ENCODE measurements around the gene HOXD10. TPM values are rescaled to one million over a fixed set of nuclear protein-coding genes. Genes with fewer than 3 reads are reported as not detected.

Gene HOXD10
- total RNA-seq, 2 experiments from 2014 or later: not detected

DNA sequence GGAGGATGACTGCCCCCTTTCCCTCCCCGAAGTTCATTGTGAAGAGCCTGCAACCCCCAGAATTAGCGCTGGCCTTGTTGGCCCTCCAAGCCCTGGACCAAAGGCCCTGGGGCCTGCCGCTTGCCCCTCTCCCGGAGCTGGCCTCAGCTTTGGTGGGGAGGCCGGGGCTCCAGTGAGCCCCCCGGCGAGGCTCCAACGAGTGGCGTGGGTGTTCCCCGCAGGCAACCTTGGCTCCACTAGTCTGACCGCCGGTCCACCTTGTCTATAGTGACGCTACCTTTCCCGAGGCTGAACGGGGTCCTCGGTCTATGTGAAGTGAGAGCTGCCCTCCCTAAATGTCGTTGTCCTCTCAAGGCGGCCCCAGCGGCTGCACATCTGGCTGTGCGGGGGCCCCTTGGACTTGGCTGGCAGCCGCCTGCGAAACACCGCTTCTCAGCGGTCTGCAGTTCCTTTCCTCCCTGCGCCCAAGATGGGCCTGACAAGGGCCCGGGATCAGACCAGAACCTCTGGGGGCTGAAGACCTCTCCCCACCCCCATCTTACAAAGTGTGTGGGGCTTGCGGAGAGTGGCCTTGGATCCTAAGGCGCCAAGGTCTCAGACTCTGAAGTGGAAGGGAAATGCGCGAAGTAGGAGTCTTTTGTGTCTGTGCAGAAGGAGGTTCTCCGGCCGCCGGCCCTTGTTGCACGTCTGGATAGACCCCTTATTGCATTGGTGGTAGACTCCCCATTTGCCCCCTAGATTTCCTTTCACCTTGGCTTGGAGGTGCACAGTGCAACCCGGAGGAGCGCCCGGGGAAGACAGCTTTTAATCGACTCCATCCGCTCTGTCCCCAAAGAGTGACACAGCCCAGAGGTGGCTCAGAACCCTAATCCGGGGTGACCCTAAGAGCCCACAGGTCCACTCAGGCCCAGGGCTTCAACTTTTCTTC is 3.9 kb upstream of the HOXD10 start:
- H3K9me3 ChIP-seq (ENCODE audit: control insufficient read depth in 1 of 2, insufficient read depth in 1 of 2, low read length in 2 of 2): peaks cover 13 to 68% of the 10 kb centered on the region in 2 experiments
- Mint-ChIP-seq H3K27me3 (peaks cover 94% of the 10 kb centered on the region), H3K4me3 (peak overlapping the region; percentile 7), H3K27ac (no peak overlapping the region), H3K36me3 (ENCODE audit: low read depth) (peaks cover 11% of the 10 kb centered on the region), H3K4me1 (ENCODE audit: low read depth) (peaks cover 11% of the 10 kb centered on the region), H3K9me3 (no peaks in the 10 kb centered on the region)
- no peak overlapping the region for H3K27ac ChIP-seq (ENCODE audit: low read depth in 1 of 2, low read length in 2 of 2)
- H3K4me1 ChIP-seq (ENCODE audit: insufficient read depth, low read length): peaks cover 12% of the 10 kb centered on the region
- CTCF ChIA-PET: interaction anchor here (1.7 kb wide), 1 partner anchor 14 kb away, joined by 4 read pairs; no protein-coding TSS in a partner anchor
- no peaks in the 10 kb centered on the region for H3K36me3 ChIP-seq (ENCODE audit: insufficient read depth, low read length)
- POLR2A ChIA-PET: no interaction called here
- intact Hi-C loops (cut with DNase I, micrococcal nuclease): loop anchor here in 1 of 2 experiments (5.0 kb wide), 1 partner anchor 35 kb away; no protein-coding TSS in a partner anchor
- H3K4me3 ChIP-seq (ENCODE audit: low read length): no peak overlapping the region
- DNase-seq (no peak), ATAC-seq (ENCODE audit: poor library complexity) (no peak)
- peaks cover 92 to 97% of the 10 kb centered on the region in 2 experiments for H3K27me3 ChIP-seq (ENCODE audit: control insufficient read depth in 1 of 2, insufficient read depth in 2 of 2, low read length in 2 of 2)
- TF ChIP-seq, protein P1, sequence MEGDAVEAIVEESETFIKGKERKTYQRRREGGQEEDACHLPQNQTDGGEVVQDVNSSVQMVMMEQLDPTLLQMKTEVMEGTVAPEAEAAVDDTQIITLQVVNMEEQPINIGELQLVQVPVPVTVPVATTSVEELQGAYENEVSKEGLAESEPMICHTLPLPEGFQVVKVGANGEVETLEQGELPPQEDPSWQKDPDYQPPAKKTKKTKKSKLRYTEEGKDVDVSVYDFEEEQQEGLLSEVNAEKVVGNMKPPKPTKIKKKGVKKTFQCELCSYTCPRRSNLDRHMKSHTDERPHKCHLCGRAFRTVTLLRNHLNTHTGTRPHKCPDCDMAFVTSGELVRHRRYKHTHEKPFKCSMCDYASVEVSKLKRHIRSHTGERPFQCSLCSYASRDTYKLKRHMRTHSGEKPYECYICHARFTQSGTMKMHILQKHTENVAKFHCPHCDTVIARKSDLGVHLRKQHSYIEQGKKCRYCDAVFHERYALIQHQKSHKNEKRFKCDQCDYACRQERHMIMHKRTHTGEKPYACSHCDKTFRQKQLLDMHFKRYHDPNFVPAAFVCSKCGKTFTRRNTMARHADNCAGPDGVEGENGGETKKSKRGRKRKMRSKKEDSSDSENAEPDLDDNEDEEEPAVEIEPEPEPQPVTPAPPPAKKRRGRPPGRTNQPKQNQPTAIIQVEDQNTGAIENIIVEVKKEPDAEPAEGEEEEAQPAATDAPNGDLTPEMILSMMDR (IDR thresholded peaks at IDR 0.05): no peak

DNA sequence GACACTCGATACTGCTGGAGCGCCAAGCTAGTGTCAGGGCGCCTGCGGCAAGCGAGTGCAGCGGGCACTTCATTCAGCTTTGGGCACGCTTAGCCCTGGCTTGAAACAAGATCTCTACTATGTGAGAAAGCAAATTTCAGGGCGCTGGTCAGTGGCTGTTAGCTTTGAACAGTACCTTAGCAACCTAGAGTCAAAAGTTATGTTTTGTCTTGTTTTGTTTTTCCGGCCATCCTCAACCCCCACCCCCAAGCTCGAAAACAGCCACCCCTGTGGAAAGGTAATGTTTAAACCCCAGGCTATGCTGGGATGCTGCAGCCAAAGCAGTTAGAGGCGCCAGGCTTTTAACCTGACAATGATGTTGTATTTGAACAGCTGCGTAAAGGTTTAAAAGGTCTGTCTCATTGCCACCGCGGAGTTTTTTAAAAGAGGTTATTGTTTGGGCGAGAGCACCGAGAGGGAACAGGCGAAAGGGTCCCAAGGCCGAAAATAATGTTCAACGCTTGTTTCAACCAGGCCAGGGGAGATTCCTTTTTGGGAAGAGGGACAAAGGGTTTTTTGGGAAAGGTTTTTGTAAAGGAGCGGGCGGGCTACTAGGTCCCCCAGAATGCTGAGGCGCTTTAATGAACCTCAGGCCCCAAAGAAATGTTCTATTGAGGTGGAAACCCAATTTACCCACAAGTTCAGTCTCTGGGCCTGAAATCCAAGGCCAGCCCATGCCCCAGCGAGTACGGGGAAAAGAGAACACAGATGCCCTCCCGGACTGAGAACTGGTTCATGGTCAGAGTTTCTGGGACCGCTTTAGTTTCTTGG is 2.3 kb upstream of the HOXD10 start:
- no peak for ATAC-seq (ENCODE audit: poor library complexity)
- Histone ChIP-seq H3K9me3 (ENCODE audit: control insufficient read depth in 1 of 2, insufficient read depth in 1 of 2, low read length in 2 of 2) (peaks cover 13 to 73% of the 10 kb centered on the region in 2 experiments), H3K36me3 (ENCODE audit: insufficient read depth, low read length) (no peaks in the 10 kb centered on the region), H3K27ac (ENCODE audit: low read depth in 1 of 2, low read length in 2 of 2) (no peak overlapping the region), H3K27me3 (ENCODE audit: control insufficient read depth in 1 of 2, insufficient read depth in 2 of 2, low read length in 2 of 2) (peaks cover 99% of the 10 kb centered on the region in 2 experiments), H3K4me3 (ENCODE audit: low read length) (no peak overlapping the region), H3K4me1 (ENCODE audit: insufficient read depth, low read length) (peaks cover 7% of the 10 kb centered on the region)
- Mint-ChIP-seq H3K4me3 (no peak overlapping the region), H3K27me3 (peaks cover 98% of the 10 kb centered on the region), H3K9me3 (no peaks in the 10 kb centered on the region), H3K4me1 (ENCODE audit: low read depth) (peaks cover 10% of the 10 kb centered on the region), H3K27ac (no peak overlapping the region), H3K36me3 (ENCODE audit: low read depth) (peaks cover 17% of the 10 kb centered on the region)
- intact Hi-C loops (cut with DNase I, micrococcal nuclease): loop anchor here in 1 of 2 experiments (5.0 kb wide), 1 partner anchor 37 kb away; no protein-coding TSS in a partner anchor
- ChIA-PET CTCF (interaction anchor here (1.3 kb wide), 1 partner anchor 13 kb away, joined by 4 read pairs; no protein-coding TSS in a partner anchor), POLR2A (no interaction called here)
- DNase-seq: no peak
- TF ChIP-seq, protein P1 (IDR thresholded peaks at IDR 0.05): no peak

DNA sequence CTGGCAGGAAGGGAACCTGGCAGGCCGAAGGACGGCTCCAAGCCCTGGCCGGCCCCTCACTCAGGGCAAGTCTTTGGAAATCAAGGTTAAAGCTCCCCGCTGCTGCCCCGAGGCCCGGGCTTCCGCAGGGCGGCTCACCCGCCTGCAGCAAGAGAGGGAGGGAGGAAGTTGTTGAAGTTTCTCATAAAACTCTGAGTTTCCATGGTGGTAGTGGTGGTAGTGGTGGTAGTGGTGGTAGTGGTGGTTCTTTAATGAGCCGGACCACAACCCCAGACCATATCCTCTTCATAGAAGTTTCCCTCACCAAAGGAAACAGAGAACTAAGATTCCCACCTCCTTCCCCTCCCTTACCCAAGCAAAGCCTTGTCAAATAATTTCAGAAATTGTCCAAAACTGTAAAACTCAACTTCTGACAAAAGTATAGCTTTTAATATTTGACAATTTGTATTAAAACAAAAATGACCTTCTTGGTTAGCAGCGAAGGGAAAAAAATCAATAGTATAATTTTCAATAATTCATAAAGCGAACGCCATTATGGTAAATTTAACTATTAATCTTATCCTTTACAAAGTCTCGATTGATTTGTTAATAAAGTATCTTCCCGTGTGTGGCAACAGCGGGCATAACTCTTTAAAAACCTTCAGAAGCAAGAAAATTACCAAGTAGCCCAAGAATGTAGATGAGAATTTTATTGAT is 1.5 kb upstream of the HOXD10 start:
- ChIA-PET CTCF (interaction anchor here (1.3 kb wide), 1 partner anchor 12 kb away, joined by 4 read pairs; no protein-coding TSS in a partner anchor), POLR2A (no interaction called here)
- peaks cover 10 to 67% of the 10 kb centered on the region in 2 experiments for H3K9me3 ChIP-seq (ENCODE audit: control insufficient read depth in 1 of 2, insufficient read depth in 1 of 2, low read length in 2 of 2)
- peaks cover 10% of the 10 kb centered on the region for H3K36me3 Mint-ChIP-seq (ENCODE audit: low read depth)
- intact Hi-C loops (cut with DNase I, micrococcal nuclease): loop anchor here (5.0 kb wide), 2 partner anchors 33 to 38 kb away; partner anchors contain the start of gene EVX2 (in 1 of the 2)
- H3K27me3 ChIP-seq (ENCODE audit: control insufficient read depth in 1 of 2, insufficient read depth in 2 of 2, low read length in 2 of 2): peaks cover 99% of the 10 kb centered on the region in 2 experiments
- H3K4me1 ChIP-seq (ENCODE audit: insufficient read depth, low read length): peaks cover 7% of the 10 kb centered on the region
- H3K27ac Mint-ChIP-seq: no peak overlapping the region
- no peak overlapping the region for H3K27ac ChIP-seq (ENCODE audit: low read depth in 1 of 2, low read length in 2 of 2)
- no peak for ATAC-seq (ENCODE audit: poor library complexity)
- no peaks in the 10 kb centered on the region for H3K9me3 Mint-ChIP-seq
- no peak overlapping the region for H3K4me3 Mint-ChIP-seq
- H3K36me3 ChIP-seq (ENCODE audit: insufficient read depth, low read length): no peaks in the 10 kb centered on the region
- TF ChIP-seq, protein P1 (IDR thresholded peaks at IDR 0.05): no peak
- peaks cover 7% of the 10 kb centered on the region for H3K4me1 Mint-ChIP-seq (ENCODE audit: low read depth)
- H3K27me3 Mint-ChIP-seq: peaks cover 98% of the 10 kb centered on the region
- H3K4me3 ChIP-seq (ENCODE audit: low read length): no peak overlapping the region
- no peak for DNase-seq
